H7 (cell line): ENCODE results near the gene FADS2. TPM values are rescaled to one million over a fixed set of nuclear protein-coding genes. Genes with fewer than 3 reads are reported as not detected.

Experiments used
- DNase-seq: peaks from one replicate; pipeline ENCODE4 v3.0.0; 2012
- H3K27me3 ChIP-seq: 2 replicates; pipeline ENCODE4 v1.6.0; 2011; ENCODE audit warnings: mild to moderate bottlenecking, low read length; ENCODE audit not compliant: control insufficient read depth, insufficient read depth
- H3K36me3 ChIP-seq: replicated peaks from 2 replicates; pipeline ENCODE4 v1.5.1; 2011; ENCODE audit warnings: low read length; ENCODE audit not compliant: control insufficient read depth, insufficient read depth
- H3K4me3 ChIP-seq: 2 replicates; pipeline ENCODE4 v1.5.1; 2011; ENCODE audit warnings: low read depth, mild to moderate bottlenecking, control low read depth, low read length, moderate library complexity; ENCODE audit not compliant: insufficient read depth
- total RNA-seq: library from RNA; depleted of rRNA; stranded (reverse); fragments of >200 nt; shearing (Covaris generic); gene quantifications from 2 replicates; pipeline ENCODE4 v1.2.3, GENCODE V29; 2014

Gene FADS2
- total RNA-seq, 1 experiment from 2014 or later, result 225 TPM

DNA sequence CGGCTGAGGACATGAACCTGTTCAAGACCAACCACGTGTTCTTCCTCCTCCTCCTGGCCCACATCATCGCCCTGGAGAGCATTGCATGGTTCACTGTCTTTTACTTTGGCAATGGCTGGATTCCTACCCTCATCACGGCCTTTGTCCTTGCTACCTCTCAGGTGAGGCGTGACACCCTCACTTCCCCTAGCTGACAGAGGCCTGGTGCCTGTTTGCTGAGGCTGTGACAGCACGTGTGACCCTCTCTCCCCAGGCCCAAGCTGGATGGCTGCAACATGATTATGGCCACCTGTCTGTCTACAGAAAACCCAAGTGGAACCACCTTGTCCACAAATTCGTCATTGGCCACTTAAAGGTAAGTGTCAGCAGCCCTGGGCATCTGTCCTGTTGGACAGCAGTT, 12.3 kb downstream of the FADS2 start:
- no peak for DNase-seq
- Histone ChIP-seq H3K36me3 (peaks cover 53% of the 10 kb centered on the region), H3K27me3 (no peaks in the 10 kb centered on the region)

DNA sequence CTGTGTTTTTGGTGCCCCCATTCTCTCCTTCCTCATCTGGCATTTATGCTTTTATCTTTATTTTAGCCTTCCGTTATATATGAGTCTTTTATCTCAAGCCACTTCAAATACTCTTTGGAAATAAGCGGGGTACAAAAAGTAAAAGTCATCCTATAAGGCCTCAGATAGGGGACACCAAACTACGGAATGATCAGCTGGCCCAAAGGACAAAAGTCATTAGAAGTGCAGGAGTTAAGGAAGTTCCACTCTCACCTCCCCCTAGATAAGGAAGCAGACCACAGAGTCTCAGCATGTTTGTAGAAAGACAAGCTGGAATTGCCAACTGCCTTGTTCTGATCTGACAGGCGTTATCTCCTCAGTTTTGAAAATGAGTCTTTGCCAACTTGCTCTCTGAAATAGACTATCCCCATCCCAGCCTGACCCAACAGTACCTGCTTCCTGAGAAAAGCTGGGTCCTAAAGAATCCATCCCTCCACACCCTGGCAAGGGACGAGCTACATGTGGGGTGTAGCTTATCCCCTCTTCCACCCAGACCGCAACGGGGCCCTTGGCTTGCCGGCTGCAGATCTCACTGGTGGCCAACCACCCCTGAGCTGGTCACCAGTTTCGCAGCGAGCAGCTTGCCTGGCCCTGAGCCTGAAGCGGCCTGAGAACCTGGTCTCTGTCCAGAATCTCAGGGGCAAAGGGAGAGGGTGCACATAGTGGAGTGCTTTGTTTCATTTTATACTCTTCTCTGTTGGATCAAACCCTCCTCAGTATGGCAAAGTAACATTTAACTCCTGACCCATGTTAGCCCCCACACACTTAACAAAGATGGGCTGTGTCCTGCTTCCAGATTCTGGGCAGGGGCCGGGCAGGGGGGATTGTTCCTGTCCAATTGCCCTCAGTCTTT, 13.8 kb downstream of the FADS2 start:
- Histone ChIP-seq H3K27me3 (no peaks in the 10 kb centered on the region), H3K36me3 (peaks cover 58% of the 10 kb centered on the region), H3K4me3 (no peak overlapping the region)
- no peak for DNase-seq

More for the DNA sequence above, 12.3 kb downstream of the FADS2 start:
- no peak overlapping the region for H3K4me3 ChIP-seq

DNA sequence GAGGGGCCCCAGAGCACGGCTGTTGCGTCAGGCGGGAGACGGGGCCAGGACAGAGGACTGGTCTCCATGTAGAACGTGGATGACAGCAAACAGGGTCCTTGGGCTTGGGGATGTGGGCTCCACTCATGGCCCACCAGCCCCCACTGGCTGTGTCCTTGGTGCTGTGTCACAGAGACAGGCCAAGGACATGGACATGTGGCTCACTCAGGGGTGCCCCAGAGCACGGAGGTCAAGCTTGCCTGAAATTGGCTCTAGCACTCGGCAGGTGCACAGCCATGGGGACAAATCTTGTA, 14.4 kb downstream of the FADS2 start:
- H3K4me3 ChIP-seq, result no peak overlapping the region
- H3K36me3 ChIP-seq, result peaks cover 59% of the 10 kb centered on the region
- no peak for DNase-seq

DNA sequence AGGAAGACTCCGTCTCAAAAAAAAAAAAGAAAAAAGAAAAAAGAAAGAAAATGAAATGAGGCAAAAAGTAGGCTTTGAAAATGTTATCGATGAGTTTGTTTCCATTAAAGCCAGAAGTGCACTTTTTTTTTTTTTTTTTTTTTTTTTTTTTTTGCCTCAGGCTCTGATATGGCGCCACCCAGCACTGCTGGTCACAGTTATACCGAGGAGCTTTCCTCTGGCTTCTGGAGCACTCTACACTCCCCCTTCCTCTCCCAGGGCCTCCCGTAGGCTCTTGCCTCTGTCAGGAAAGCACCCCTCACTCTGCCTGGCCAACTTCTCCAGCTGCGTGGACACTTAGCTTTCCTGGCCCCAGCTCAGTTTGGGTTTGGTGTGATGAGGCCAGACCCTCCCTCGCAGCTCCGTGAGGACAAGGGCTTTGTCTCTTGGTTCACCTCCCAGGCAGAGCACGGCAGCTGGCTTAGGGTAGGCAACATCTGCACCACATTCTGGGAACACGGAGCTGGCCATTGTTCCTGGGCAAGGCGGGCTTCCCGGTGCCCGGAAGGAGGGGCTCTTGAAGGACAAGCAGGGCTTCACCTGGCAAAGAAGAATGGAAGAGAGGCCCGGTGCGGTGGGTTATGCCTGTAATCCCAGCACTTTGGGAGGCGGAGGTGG, 16.9 kb downstream of the FADS2 start:
- Histone ChIP-seq H3K4me3 (no peak overlapping the region), H3K36me3 (peaks cover 68% of the 10 kb centered on the region), H3K27me3 (no peaks in the 10 kb centered on the region)
- no peak for DNase-seq

More for the DNA sequence above, 14.4 kb downstream of the FADS2 start:
- H3K27me3 ChIP-seq, result no peaks in the 10 kb centered on the region

DNA sequence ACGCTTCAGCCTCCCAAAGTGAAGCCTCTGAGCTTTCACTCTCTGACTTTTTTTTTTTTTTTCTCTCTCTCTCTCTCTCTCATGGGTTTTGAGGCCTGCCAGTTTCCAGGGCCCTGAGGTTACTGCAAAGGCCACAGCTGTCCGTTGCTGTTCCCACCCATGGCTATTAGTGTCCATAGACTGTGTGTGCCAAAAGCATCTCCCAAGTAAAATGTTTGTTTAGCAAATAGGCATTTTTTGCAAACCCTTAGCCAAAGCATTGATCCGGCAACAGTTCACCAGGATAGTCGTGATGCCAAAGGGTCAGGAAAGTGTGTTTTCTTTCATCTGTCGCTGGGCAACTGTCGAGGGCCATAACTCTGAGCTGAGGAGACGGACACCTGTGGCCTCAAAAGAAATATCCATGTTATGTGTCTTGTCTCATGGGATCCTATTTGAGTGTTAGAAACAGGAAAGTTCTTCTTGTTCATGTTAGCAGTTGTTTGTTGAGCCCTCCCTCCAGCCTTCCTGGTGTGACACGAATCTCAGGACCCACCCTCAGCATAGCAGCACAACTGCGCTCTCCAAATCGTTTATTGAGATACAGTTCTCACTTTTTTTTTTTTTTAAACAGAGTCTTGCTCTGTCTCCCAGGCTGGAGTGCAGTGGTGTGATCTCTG, 18.4 kb downstream of the FADS2 start:
- Histone ChIP-seq H3K36me3 (peaks cover 66% of the 10 kb centered on the region), H3K27me3 (no peaks in the 10 kb centered on the region), H3K4me3 (no peak overlapping the region)
- no peak for DNase-seq

DNA sequence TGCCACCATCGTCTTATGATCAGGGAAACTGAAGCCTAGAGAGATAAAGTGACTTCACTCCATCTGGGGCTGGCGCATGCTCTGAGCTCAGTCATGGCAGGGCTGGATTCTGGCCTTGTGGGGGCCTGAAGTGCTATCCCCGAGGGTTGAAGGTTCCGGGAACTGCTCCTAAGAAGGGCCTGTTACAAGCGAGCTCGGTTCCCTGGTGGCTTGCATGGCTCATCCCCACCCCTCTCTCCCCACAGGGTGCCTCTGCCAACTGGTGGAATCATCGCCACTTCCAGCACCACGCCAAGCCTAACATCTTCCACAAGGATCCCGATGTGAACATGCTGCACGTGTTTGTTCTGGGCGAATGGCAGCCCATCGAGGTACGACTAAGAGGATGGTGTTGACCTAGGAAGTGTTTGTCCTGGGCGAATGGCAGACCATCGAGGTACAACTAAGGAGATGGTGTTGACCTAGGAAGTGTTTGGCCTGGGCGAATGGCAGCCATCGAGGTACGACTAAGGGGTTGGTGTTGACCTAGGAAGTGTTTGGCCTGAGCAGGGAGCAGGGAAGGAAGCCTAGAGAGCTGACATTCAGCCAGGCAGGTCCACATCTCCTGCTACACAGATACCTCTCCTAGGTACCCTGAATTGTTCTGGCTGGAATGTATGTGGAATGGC, 19.9 kb downstream of the FADS2 start:
- Histone ChIP-seq H3K36me3 (peaks cover 58% of the 10 kb centered on the region), H3K27me3 (no peaks in the 10 kb centered on the region), H3K4me3 (no peak overlapping the region)
- DNase-seq, result no peak

DNA sequence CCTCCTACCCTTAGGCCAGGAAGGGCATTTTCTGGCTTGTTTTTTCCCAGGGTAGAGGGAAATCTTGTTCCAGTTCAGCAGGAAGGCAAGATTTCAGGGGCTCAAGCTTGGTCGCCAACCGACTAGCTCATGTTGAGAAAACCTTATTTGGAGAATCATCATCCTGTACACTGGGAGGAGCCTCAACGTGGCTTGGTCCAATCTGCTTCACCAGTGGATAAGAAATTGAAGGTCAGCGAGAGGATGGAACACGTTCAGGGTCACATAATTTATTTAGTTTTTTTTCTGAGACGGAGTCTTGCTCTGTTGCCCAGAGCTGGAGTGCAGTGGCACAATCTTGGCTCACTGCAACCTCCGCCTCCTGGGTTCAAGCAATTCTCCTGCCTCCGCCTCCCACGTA, 20.5 kb downstream of the FADS2 start:
- no peaks in the 10 kb centered on the region for H3K27me3 ChIP-seq
- H3K4me3 ChIP-seq, result no peak overlapping the region
- H3K36me3 ChIP-seq, result peaks cover 57% of the 10 kb centered on the region
- no peak for DNase-seq

DNA sequence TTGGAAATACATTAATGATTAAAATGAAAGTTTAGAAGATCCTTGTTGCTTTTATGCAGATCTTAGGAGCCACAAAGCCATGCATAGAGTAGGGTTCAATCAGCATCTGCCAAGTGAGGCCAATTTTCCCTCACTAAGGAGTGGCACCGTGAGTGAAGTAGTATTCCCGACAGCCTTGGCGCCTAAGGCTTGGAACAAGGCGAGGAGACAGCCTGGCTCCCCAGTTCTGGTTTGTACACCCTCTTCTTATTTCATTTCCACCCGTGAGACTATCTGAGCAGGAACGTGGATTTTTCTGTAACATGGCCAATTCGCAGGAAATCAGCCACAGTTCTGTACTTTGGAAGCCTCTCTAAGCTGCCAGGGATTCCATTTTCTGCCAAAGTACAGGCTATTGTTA, 22.6 kb downstream of the FADS2 start:
- no peak overlapping the region for H3K4me3 ChIP-seq
- no peak for DNase-seq
- peaks cover 67% of the 10 kb centered on the region for H3K36me3 ChIP-seq
- no peaks in the 10 kb centered on the region for H3K27me3 ChIP-seq

DNA sequence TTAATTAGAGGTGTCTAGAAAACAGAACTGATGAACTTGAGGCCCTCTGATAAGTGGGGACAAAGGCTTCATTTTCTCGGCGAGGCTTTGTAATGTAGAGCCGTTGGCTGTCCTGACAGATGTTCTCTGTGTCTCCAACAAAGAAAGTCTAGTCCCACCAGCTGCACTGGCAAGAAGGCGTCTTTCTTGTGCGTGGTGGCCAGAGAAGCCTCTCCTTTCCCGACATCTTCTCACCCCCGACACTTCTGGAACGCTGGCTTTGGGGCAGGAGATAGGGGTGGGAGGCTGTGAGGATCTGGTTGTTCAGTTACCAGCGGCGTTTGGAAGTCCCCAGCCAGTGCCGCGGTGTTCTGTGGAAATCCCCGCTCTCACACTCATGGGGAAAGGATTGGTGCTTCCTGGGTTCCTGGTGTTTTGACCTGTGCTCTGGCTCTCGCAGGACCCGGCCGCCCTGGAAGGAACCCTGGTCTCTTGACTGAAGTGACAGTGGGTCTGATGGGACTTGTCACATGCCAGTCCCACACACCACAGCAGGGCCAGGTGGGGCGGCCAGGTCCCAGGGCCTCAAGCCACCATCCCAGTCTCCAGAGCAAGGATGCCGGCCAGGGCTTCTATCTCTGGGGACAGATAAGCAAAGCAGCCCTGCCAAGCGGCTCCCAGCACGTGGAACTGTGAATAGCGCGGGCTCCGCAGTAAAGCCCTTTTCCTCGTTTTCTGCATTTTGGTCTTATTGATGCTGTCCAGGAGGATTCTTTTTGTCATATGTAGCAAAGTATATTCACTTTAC, 23.2 kb downstream of the FADS2 start:
- no peak for DNase-seq
- Histone ChIP-seq H3K4me3 (no peak overlapping the region), H3K36me3 (peaks cover 69% of the 10 kb centered on the region), H3K27me3 (no peaks in the 10 kb centered on the region)

DNA sequence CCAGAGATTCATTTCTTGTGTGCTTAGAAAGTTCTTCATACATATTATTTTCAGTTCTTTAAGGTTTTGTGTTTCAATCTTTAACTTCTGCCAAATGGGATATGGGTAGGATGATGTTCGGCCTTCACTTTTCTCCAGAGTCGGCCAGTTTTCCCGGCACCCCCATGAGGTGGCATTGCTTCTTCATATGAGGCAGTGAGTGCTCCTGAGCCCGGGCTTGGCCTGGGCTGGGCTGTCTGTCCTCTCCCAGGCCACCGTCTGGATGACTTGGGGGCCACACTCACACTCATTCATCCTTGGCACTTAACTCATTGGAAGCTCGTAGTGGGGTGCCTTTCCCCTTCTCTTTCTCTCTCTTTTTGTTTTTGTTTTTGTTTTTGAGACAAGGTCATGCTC, 23.8 kb downstream of the FADS2 start:
- H3K36me3 ChIP-seq, result peaks cover 69% of the 10 kb centered on the region

DNA sequence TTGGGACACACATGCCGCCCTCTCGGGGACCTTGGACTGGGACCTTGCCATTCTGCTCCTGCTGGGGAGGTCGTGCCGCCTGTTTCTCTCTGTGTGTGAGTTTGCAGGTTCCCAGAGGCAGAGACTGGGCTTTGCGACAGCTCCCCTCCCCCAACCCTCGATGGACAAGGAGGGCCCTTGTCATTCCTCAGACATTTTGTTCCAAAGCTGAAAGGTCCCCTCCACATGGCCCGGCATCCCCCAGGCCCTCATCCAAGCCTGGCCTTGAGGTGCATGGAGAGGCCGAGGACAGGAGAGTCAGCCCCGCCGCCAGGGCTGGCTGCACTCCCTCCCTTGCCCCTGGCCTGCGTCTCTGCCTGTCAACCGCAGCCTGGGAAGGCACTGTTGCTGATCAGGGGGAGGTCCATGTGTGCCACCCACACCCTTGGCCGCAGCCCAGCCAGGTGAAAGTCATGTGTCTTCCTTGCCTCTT, 25.6 kb downstream of the FADS2 start:
- H3K27me3 ChIP-seq, result no peaks in the 10 kb centered on the region
- no peak overlapping the region for H3K4me3 ChIP-seq
- DNase-seq, result no peak
- peaks cover 63% of the 10 kb centered on the region for H3K36me3 ChIP-seq

More for the DNA sequence above, 23.8 kb downstream of the FADS2 start:
- Histone ChIP-seq H3K27me3 (no peaks in the 10 kb centered on the region), H3K4me3 (no peak overlapping the region)
- no peak for DNase-seq

DNA sequence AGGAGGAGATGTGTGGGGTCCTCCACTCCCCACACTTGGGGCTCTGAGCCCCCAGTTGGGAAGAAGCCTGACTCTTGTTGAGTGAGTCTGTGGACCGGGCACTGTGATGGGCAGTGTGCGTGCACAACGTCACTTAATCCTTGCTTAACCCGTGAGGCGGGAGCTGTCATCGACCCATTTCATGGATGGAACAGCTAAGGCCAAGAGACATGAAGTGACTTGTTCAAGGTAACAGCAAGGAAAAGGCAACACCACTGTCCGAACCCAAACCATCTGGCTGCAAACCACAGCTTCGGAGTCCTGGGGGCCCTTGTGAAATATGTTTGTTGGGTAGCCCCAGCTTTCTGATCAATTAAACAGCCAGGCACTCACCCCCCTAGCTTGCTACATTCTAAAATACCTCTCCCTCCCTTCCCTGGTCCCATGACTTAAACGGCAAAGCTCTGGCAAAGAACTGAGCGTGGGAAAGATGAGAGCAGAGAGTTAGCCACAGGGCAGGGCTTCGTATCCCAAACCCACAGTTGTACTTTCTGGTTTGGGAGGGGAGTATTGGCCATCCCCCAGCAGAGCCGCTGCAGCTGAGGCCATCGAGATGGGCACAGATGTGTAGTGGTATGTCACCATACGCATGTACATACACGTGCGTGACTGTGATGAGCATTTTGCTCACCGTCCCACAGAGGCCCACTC, 26.3 kb downstream of the FADS2 start:
- Histone ChIP-seq H3K27me3 (no peaks in the 10 kb centered on the region), H3K36me3 (peaks cover 60% of the 10 kb centered on the region), H3K4me3 (no peak overlapping the region)
- no peak for DNase-seq

DNA sequence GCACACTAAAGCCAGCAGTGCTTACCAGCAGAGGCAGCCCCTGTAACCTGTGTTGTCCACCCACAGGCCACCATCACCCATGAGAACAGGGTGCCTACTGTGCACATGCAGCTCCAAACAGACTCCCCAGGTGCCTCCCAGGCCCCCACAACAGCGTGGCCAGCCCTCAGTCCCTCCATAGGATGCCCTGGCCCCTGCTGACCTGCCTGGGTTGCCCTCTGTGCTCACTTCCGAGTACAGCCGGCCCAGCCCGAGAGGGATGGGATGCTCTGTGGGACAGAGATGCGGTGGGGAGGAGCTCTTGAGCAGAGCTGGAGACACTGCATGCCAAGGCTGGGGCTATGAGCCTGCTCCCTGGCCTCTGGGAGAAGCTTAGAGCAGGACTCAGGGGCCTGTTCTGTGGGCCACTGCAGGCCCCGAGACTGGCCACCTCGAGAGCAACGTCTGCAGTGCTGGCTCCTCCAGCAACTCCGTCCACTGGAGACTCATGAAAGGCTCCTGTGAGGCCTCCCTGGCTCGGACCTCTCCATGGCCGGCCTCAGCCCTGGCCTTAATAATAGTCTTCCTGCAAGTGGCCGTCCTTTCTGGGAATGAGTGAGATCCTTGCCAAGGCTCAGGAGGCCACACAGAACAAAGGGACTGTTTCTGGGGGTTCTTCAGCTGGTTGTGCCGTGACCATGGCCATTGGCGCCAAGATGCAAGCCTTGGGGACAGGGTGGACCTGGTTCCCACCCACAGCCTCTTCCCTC, 27.0 kb downstream of the FADS2 start:
- Histone ChIP-seq H3K4me3 (no peak overlapping the region), H3K27me3 (no peaks in the 10 kb centered on the region), H3K36me3 (peaks cover 59% of the 10 kb centered on the region)
- DNase-seq, result no peak
